Measurements from ENCODE around the gene TRAPPC11.
"Not testable (repeated sequence)": the region's sequence is repeated elsewhere in the genome, so short reads cannot be mapped to it uniquely, and the experiment has no call there.

TRAPPC11 gene

GRCh38 chr4:183702492-183702891 is 43.4 kb downstream of the TRAPPC11 start:
- no peak for DNase-seq (ENCODE audit: low read depth in 1 of 2, low spot score in 1 of 2)
- in situ Hi-C loops (cut with HindIII; ENCODE audit: low pct_unique_long_range_greater_than_20kb, low sequenced_read_pairs), result no loop called here
- TF ChIP-seq JUND (IDR thresholded peaks at IDR 0.05; ENCODE audit: low read depth), result no peak

- no peak for DNase-seq (ENCODE audit: low read depth in 1 of 2, low spot score in 1 of 2)
- no peak for TF ChIP-seq JUND (IDR thresholded peaks at IDR 0.05; ENCODE audit: low read depth)
- in situ Hi-C loops (cut with HindIII; ENCODE audit: low pct_unique_long_range_greater_than_20kb, low sequenced_read_pairs), result no loop called here
Observed at GRCh38 chr4:183714626-183715025, 55.5 kb downstream of the TRAPPC11 start.

GRCh38 chr4:183716302-183716701 is 57.2 kb downstream of the TRAPPC11 start:
- in situ Hi-C loops (cut with HindIII; ENCODE audit: low pct_unique_long_range_greater_than_20kb, low sequenced_read_pairs), result no loop called here
- no peak for TF ChIP-seq JUND (IDR thresholded peaks at IDR 0.05; ENCODE audit: low read depth)
- DNase-seq (ENCODE audit: low read depth in 1 of 2, low spot score in 1 of 2), result no peak

GRCh38 chr4:183718876-183719275 is 59.8 kb downstream of the TRAPPC11 start:
- no peak for TF ChIP-seq JUND (IDR thresholded peaks at IDR 0.05; ENCODE audit: low read depth)
- in situ Hi-C loops (cut with HindIII; ENCODE audit: low pct_unique_long_range_greater_than_20kb, low sequenced_read_pairs), result no loop called here
- no peak for DNase-seq (ENCODE audit: low read depth in 1 of 2, low spot score in 1 of 2)

- no peak for TF ChIP-seq JUND (IDR thresholded peaks at IDR 0.05; ENCODE audit: low read depth)
- in situ Hi-C loops (cut with HindIII; ENCODE audit: low pct_unique_long_range_greater_than_20kb, low sequenced_read_pairs), result no loop called here
- DNase-seq (ENCODE audit: low read depth in 1 of 2, low spot score in 1 of 2), result peak in 1 of 2 experiments; percentile 29
Observed at GRCh38 chr4:183721207-183722081, 62.4 kb downstream of the TRAPPC11 start.

GRCh38 chr4:183722731-183723560 is 63.9 kb downstream of the TRAPPC11 start:
- TF ChIP-seq JUND (IDR thresholded peaks at IDR 0.05; ENCODE audit: low read depth), result no peak

GRCh38 chr4:183723561-183724228 is 64.6 kb downstream of the TRAPPC11 start:
- DNase-seq (ENCODE audit: low read depth in 1 of 2, low spot score in 1 of 2), result no peak
- no peak for TF ChIP-seq JUND (IDR thresholded peaks at IDR 0.05; ENCODE audit: low read depth)

More at GRCh38 chr4:183722731-183723560, 63.9 kb downstream of the TRAPPC11 start:
- peak; percentile 38 to 74 for DNase-seq (ENCODE audit: low read depth in 1 of 2, low spot score in 1 of 2)
- in situ Hi-C loops (cut with HindIII; ENCODE audit: low pct_unique_long_range_greater_than_20kb, low sequenced_read_pairs), result no loop called here

GRCh38 chr4:183725585-183725984 is 66.5 kb downstream of the TRAPPC11 start:
- in situ Hi-C loops (cut with HindIII; ENCODE audit: low pct_unique_long_range_greater_than_20kb, low sequenced_read_pairs), result not testable (repeated sequence)

More at GRCh38 chr4:183723561-183724228, 64.6 kb downstream of the TRAPPC11 start:
- in situ Hi-C loops (cut with HindIII; ENCODE audit: low pct_unique_long_range_greater_than_20kb, low sequenced_read_pairs), result no loop called here

GRCh38 chr4:183727482-183727881 is 68.4 kb downstream of the TRAPPC11 start:
- in situ Hi-C loops (cut with HindIII; ENCODE audit: low pct_unique_long_range_greater_than_20kb, low sequenced_read_pairs), result no loop called here
- no peak for TF ChIP-seq JUND (IDR thresholded peaks at IDR 0.05; ENCODE audit: low read depth)
- DNase-seq (ENCODE audit: low read depth in 1 of 2, low spot score in 1 of 2), result no peak

More at GRCh38 chr4:183725585-183725984, 66.5 kb downstream of the TRAPPC11 start:
- DNase-seq (ENCODE audit: low read depth in 1 of 2, low spot score in 1 of 2), result not testable (repeated sequence)

GRCh38 chr4:183728223-183729068 is 69.4 kb downstream of the TRAPPC11 start:
- in situ Hi-C loops (cut with HindIII; ENCODE audit: low pct_unique_long_range_greater_than_20kb, low sequenced_read_pairs), result no loop called here
- no peak for TF ChIP-seq JUND (IDR thresholded peaks at IDR 0.05; ENCODE audit: low read depth)
- DNase-seq (ENCODE audit: low read depth in 1 of 2, low spot score in 1 of 2), result no peak

- no peak for DNase-seq (ENCODE audit: low read depth in 1 of 2, low spot score in 1 of 2)
- in situ Hi-C loops (cut with HindIII; ENCODE audit: low pct_unique_long_range_greater_than_20kb, low sequenced_read_pairs), result no loop called here
- no peak for TF ChIP-seq JUND (IDR thresholded peaks at IDR 0.05; ENCODE audit: low read depth)
Observed at GRCh38 chr4:183729069-183729406, 69.9 kb downstream of the TRAPPC11 start.
